Activated naive CD8-positive, alpha-beta T cell treated with anti-CD3 and anti-CD28 coated beads for 36 hours (primary cell): ENCODE data around the gene MAS1. TPM values are rescaled to one million over a fixed set of nuclear protein-coding genes. Genes with fewer than 3 reads are reported as not detected.
"Not testable (repeated sequence)": the region's sequence is repeated elsewhere in the genome, so short reads cannot be mapped to it uniquely, and the experiment has no call there.

ENCODE experiments used
- DNase-seq: peaks from one replicate; pipeline ENCODE4 v3.0.0; 2021
- H3K27ac Mint-ChIP-seq: one replicate; pipeline ENCODE4 v1.8.0; 2022; ENCODE audit warnings: mild to moderate bottlenecking, moderate library complexity, mixed read lengths
- H3K27me3 Mint-ChIP-seq: one replicate; pipeline ENCODE4 v1.8.0; 2022; ENCODE audit warnings: mild to moderate bottlenecking, mixed read lengths
- H3K36me3 Mint-ChIP-seq: one replicate; pipeline ENCODE4 v1.8.0; 2021; ENCODE audit warnings: mild to moderate bottlenecking, mixed read lengths
- H3K4me1 Mint-ChIP-seq: one replicate; pipeline ENCODE4 v1.8.0; 2021; ENCODE audit warnings: mixed read lengths
- H3K4me3 Mint-ChIP-seq: one replicate; pipeline ENCODE4 v1.8.0; 2022; ENCODE audit warnings: mild to moderate bottlenecking, moderate library complexity, mixed read lengths
- H3K9me3 Mint-ChIP-seq: one replicate; pipeline ENCODE4 v1.8.0; 2022; ENCODE audit warnings: mixed read lengths
- total RNA-seq, 2 experiments: library from RNA; stranded (reverse); gene quantifications; one replicate each; pipeline ENCODE4 v1.2.3, GENCODE V29; 2021

MAS1 gene
- not detected for total RNA-seq

GRCh38 chr6:159890792-159891191, at the start of gene MAS1:
TSS of gene MAS1 (plus strand) at chr6:159890988. CDS start at chr6:159906956, 15,968 bp downstream.
- Mint-ChIP-seq H3K27ac (no peak within 1 kb of the TSS), H3K27me3 (peaks cover 24% of the 10 kb centered on the region), H3K36me3 (no peaks in the 10 kb centered on the region), H3K9me3 (no peaks in the 10 kb centered on the region), H3K4me1 (no peaks in the 10 kb centered on the region), H3K4me3 (no peak within 1 kb of the TSS)
- DNase-seq = no peak

GRCh38 chr6:159842035-159842434, 48.8 kb upstream of the MAS1 start:
- no peaks in the 10 kb centered on the region for H3K9me3 Mint-ChIP-seq
- no peaks in the 10 kb centered on the region for H3K36me3 Mint-ChIP-seq
- H3K27me3 Mint-ChIP-seq = no peaks in the 10 kb centered on the region
- H3K4me3 Mint-ChIP-seq = no peak overlapping the region
- H3K27ac Mint-ChIP-seq = no peak overlapping the region
- peaks cover 4% of the 10 kb centered on the region for H3K4me1 Mint-ChIP-seq
- no peak for DNase-seq

- Mint-ChIP-seq H3K27me3 (no peaks in the 10 kb centered on the region), H3K9me3 (peaks cover 6% of the 10 kb centered on the region), H3K36me3 (no peaks in the 10 kb centered on the region), H3K4me3 (no peak overlapping the region), H3K4me1 (peaks cover 4% of the 10 kb centered on the region), H3K27ac (no peak overlapping the region)
- no peak for DNase-seq
Observed at GRCh38 chr6:159844737-159845645, 45.8 kb upstream of the MAS1 start.

- H3K4me1 Mint-ChIP-seq, H3K4me3 Mint-ChIP-seq, H3K27ac Mint-ChIP-seq, H3K27me3 Mint-ChIP-seq, H3K9me3 Mint-ChIP-seq, H3K36me3 Mint-ChIP-seq, DNase-seq: not testable (repeated sequence)
Observed at GRCh38 chr6:159848552-159848951, 42.2 kb upstream of the MAS1 start.

GRCh38 chr6:159849851-159850250, 40.9 kb upstream of the MAS1 start:
- H3K9me3 Mint-ChIP-seq, H3K4me3 Mint-ChIP-seq, H3K36me3 Mint-ChIP-seq, DNase-seq, H3K4me1 Mint-ChIP-seq, H3K27ac Mint-ChIP-seq, H3K27me3 Mint-ChIP-seq: not testable (repeated sequence)

- no peaks in the 10 kb centered on the region for H3K27me3 Mint-ChIP-seq
- H3K36me3 Mint-ChIP-seq = no peaks in the 10 kb centered on the region
- H3K4me1 Mint-ChIP-seq = no peaks in the 10 kb centered on the region
- no peak for DNase-seq
- peaks cover 13% of the 10 kb centered on the region for H3K9me3 Mint-ChIP-seq
- no peak overlapping the region for H3K27ac Mint-ChIP-seq
- H3K4me3 Mint-ChIP-seq = no peak overlapping the region
Observed at GRCh38 chr6:159852877-159853276, 37.9 kb upstream of the MAS1 start.

GRCh38 chr6:159853754-159854153, 37.0 kb upstream of the MAS1 start:
- H3K27ac Mint-ChIP-seq = no peak overlapping the region
- H3K9me3 Mint-ChIP-seq = peaks cover 12% of the 10 kb centered on the region
- DNase-seq = no peak
- H3K36me3 Mint-ChIP-seq = no peaks in the 10 kb centered on the region
- H3K27me3 Mint-ChIP-seq = no peaks in the 10 kb centered on the region
- no peaks in the 10 kb centered on the region for H3K4me1 Mint-ChIP-seq
- no peak overlapping the region for H3K4me3 Mint-ChIP-seq

GRCh38 chr6:159854959-159855358, 35.8 kb upstream of the MAS1 start:
- no peaks in the 10 kb centered on the region for H3K4me1 Mint-ChIP-seq
- peaks cover 12% of the 10 kb centered on the region for H3K9me3 Mint-ChIP-seq
- H3K27ac Mint-ChIP-seq = no peak overlapping the region
- no peaks in the 10 kb centered on the region for H3K36me3 Mint-ChIP-seq
- no peaks in the 10 kb centered on the region for H3K27me3 Mint-ChIP-seq
- H3K4me3 Mint-ChIP-seq = no peak overlapping the region
- no peak for DNase-seq

GRCh38 chr6:159858259-159858658, 32.5 kb upstream of the MAS1 start:
- no peak overlapping the region for H3K27ac Mint-ChIP-seq
- H3K4me1 Mint-ChIP-seq = peaks cover 20% of the 10 kb centered on the region
- no peaks in the 10 kb centered on the region for H3K36me3 Mint-ChIP-seq
- no peaks in the 10 kb centered on the region for H3K27me3 Mint-ChIP-seq
- H3K9me3 Mint-ChIP-seq = peaks cover 12% of the 10 kb centered on the region
- no peak for DNase-seq
- H3K4me3 Mint-ChIP-seq = no peak overlapping the region

GRCh38 chr6:159860482-159860881, 30.3 kb upstream of the MAS1 start:
- H3K27me3 Mint-ChIP-seq = no peaks in the 10 kb centered on the region
- peaks cover 12% of the 10 kb centered on the region for H3K9me3 Mint-ChIP-seq
- no peak overlapping the region for H3K27ac Mint-ChIP-seq
- no peak overlapping the region for H3K4me3 Mint-ChIP-seq
- no peaks in the 10 kb centered on the region for H3K36me3 Mint-ChIP-seq
- no peak for DNase-seq
- peaks cover 21% of the 10 kb centered on the region for H3K4me1 Mint-ChIP-seq

GRCh38 chr6:159862103-159862502, 28.7 kb upstream of the MAS1 start:
- Mint-ChIP-seq H3K4me1 (peaks cover 21% of the 10 kb centered on the region), H3K9me3 (peaks cover 9% of the 10 kb centered on the region), H3K36me3 (no peaks in the 10 kb centered on the region), H3K27me3 (no peaks in the 10 kb centered on the region), H3K27ac (peak overlapping the region; percentile 42), H3K4me3 (peak overlapping the region; percentile 11)
- DNase-seq = no peak

- H3K4me3 Mint-ChIP-seq = peak overlapping the region; percentile 14
Observed at GRCh38 chr6:159863341-159863740, 27.4 kb upstream of the MAS1 start.

GRCh38 chr6:159865226-159865920, 25.4 kb upstream of the MAS1 start:
- H3K36me3 Mint-ChIP-seq = no peaks in the 10 kb centered on the region
- H3K27ac Mint-ChIP-seq = no peak overlapping the region
- H3K27me3 Mint-ChIP-seq = no peaks in the 10 kb centered on the region
- H3K9me3 Mint-ChIP-seq = no peaks in the 10 kb centered on the region
- no peak for DNase-seq
- H3K4me1 Mint-ChIP-seq = peaks cover 21% of the 10 kb centered on the region
- H3K4me3 Mint-ChIP-seq = no peak overlapping the region

More at GRCh38 chr6:159863341-159863740, 27.4 kb upstream of the MAS1 start:
- peak; percentile 19 for DNase-seq
- not testable (repeated sequence) for H3K9me3 Mint-ChIP-seq, H3K27me3 Mint-ChIP-seq, H3K36me3 Mint-ChIP-seq
- peak overlapping the region; percentile 42 for H3K27ac Mint-ChIP-seq
- peaks cover 21% of the 10 kb centered on the region for H3K4me1 Mint-ChIP-seq

GRCh38 chr6:159866286-159867247, 24.2 kb upstream of the MAS1 start:
- no peaks in the 10 kb centered on the region for H3K27me3 Mint-ChIP-seq
- H3K36me3 Mint-ChIP-seq = no peaks in the 10 kb centered on the region
- no peak overlapping the region for H3K4me3 Mint-ChIP-seq
- no peaks in the 10 kb centered on the region for H3K9me3 Mint-ChIP-seq
- peaks cover 16% of the 10 kb centered on the region for H3K4me1 Mint-ChIP-seq
- no peak overlapping the region for H3K27ac Mint-ChIP-seq
- no peak for DNase-seq

- H3K9me3 Mint-ChIP-seq = no peaks in the 10 kb centered on the region
- H3K27ac Mint-ChIP-seq = no peak overlapping the region
Observed at GRCh38 chr6:159871241-159871640, 19.5 kb upstream of the MAS1 start.

More at GRCh38 chr6:159871241-159871640, 19.5 kb upstream of the MAS1 start:
- DNase-seq = no peak
- H3K27me3 Mint-ChIP-seq = no peaks in the 10 kb centered on the region
- H3K4me3 Mint-ChIP-seq = no peak overlapping the region
- H3K4me1 Mint-ChIP-seq = peaks cover 5% of the 10 kb centered on the region
- no peaks in the 10 kb centered on the region for H3K36me3 Mint-ChIP-seq
